Skeletal muscle satellite cell (primary cell): ENCODE data around the gene HS1BP3.

Experiments
- H3K27me3 ChIP-seq: 2 replicates; pipeline ENCODE4 v1.7.0; 2013; ENCODE audit warnings: low read length; ENCODE audit not compliant: control insufficient read depth, insufficient read depth
- H3K36me3 ChIP-seq: 2 replicates; pipeline ENCODE4 v1.7.0; 2013; ENCODE audit warnings: mild to moderate bottlenecking, control low read depth, low read length; ENCODE audit not compliant: insufficient read depth
- H3K4me1 ChIP-seq: 2 replicates; pipeline ENCODE4 v1.7.0; 2013; ENCODE audit warnings: low read length; ENCODE audit not compliant: control insufficient read depth, insufficient read depth
- H3K4me2 ChIP-seq: 2 replicates; pipeline ENCODE4 v1.7.0; 2013; ENCODE audit warnings: mild to moderate bottlenecking, low read length
- H3K4me3 ChIP-seq: 2 replicates; pipeline ENCODE4 v1.7.0; 2013; ENCODE audit warnings: low read length
- H3K9ac ChIP-seq: 2 replicates; pipeline ENCODE4 v1.7.0; 2013; ENCODE audit warnings: mild to moderate bottlenecking, low read depth, low read length, moderate library complexity
- H3K9me3 ChIP-seq: replicated peaks from 2 replicates; pipeline ENCODE4 v1.7.0; 2013; ENCODE audit warnings: mild to moderate bottlenecking, control low read depth, low read length

Gene HS1BP3

DNA sequence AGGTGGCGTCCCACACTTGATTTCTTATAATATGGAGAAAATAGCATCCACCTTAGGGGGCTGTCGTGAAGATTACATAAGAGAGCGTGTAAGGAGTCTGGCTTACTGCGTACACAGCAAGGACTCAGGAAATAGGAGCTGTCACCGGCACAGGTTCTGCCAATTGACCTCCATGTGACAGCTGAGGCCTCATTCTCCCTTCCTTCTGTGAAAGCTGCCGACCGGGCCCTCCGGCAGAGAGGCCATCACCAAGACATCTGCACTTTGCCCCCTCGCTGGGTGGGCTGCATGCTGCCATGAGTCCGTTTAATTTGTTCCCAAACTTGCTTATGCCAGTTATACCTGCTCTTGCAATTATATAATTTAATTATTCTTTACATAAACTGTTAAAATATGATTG lies 27.7 kb downstream of the HS1BP3 start:
- Histone ChIP-seq H3K27me3 (no peaks in the 10 kb centered on the region), H3K36me3 (peaks cover 22% of the 10 kb centered on the region), H3K9ac (no peak overlapping the region), H3K4me1 (peaks cover 15% of the 10 kb centered on the region), H3K9me3 (no peaks in the 10 kb centered on the region), H3K4me3 (no peak overlapping the region), H3K4me2 (no peak overlapping the region)

DNA sequence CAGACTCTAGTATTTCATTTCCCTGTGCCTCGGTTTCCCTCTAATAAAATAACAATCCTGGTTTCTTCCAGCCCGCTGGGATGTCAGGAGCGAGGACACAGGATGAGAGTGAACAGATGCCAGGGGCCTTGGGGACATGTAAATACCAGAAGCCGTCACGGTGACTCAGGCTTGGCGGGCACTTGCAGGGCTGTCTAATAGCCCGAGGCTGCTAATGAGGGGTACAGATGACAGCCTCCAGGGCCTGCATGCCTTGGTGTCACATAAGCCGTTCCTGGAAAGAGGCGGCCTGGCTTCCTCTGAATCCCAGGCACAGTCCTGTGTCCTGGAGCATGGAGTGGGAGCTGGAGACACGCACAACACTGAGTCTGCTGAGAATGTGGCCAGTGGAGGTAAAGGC lies 28.2 kb downstream of the HS1BP3 start:
- H3K9ac ChIP-seq = no peak overlapping the region
- H3K9me3 ChIP-seq = no peaks in the 10 kb centered on the region
- H3K27me3 ChIP-seq = no peaks in the 10 kb centered on the region
- H3K36me3 ChIP-seq = peaks cover 22% of the 10 kb centered on the region
- no peak overlapping the region for H3K4me3 ChIP-seq
- peaks cover 19% of the 10 kb centered on the region for H3K4me1 ChIP-seq
- H3K4me2 ChIP-seq = no peak overlapping the region

DNA sequence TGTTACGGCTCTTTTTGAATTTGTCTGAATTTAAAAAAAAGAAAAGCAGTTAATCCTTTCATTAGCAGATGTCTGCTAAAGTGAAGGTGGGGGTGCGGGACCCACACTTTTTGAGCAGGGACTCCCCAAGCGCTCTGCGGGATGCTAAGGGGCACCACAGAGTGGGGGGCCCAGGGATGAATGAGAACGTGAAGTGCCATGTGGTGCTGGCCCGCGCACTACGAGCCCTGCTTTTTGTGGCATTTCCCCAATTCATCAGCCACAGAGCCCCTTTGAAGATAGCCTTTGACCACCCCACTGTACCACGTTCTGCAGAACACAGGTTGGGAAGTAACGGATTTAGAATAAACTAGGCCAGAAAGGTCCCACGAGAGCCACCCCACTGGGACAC lies 28.6 kb downstream of the HS1BP3 start:
- no peak overlapping the region for H3K4me2 ChIP-seq
- H3K9ac ChIP-seq = no peak overlapping the region
- H3K36me3 ChIP-seq = peaks cover 22% of the 10 kb centered on the region
- no peak overlapping the region for H3K4me3 ChIP-seq
- H3K27me3 ChIP-seq = no peaks in the 10 kb centered on the region
- H3K9me3 ChIP-seq = no peaks in the 10 kb centered on the region
- H3K4me1 ChIP-seq = peaks cover 24% of the 10 kb centered on the region

DNA sequence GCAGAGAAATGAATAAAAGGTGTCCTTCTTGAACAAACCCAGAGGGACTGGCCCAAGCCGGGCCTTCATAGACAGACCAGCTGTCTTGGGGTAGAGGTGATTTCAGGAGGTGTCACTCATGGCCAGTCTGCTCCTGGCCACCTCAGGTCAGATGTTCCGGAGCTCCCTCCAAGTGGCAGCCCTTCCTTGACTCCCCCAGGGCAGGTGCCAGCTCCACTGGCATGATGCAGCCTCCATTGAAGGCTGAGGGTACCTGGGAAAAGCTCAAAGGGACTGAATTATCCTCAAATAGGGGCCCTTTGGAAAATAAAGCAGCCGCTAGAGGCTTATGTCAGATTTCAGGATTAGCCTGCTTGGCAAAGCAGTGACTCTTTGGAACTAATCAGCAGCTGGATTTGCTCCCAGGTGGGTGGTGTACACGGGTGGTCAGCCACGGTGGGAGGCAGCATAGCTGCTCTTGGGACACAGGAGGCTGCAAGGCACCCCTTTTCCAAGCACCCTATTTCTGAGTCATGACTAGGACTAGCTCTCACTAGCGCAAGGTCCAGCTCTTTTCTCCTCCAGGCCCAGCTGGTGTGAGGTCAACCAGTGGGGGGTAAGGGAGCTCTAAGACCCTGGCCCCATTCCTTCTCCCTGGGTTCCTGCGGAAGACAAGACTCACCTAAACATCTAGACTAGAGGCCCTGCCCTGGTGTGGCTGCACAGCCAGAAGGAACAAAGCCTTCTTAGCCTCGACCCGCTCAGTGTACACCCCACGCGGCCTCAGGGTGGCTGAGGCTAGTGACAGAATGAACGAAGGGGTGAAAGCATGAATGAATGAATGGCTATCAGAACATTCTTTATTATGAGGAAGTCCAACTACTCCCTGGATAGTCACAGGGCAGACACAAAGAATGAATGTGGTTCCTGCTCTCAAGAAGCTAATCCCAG lies 29.3 kb downstream of the HS1BP3 start:
- H3K4me3 ChIP-seq = no peak overlapping the region
- H3K4me2 ChIP-seq = no peak overlapping the region
- peaks cover 22% of the 10 kb centered on the region for H3K36me3 ChIP-seq
- no peaks in the 10 kb centered on the region for H3K9me3 ChIP-seq
- H3K4me1 ChIP-seq = peaks cover 28% of the 10 kb centered on the region
- no peaks in the 10 kb centered on the region for H3K27me3 ChIP-seq
- no peak overlapping the region for H3K9ac ChIP-seq

DNA sequence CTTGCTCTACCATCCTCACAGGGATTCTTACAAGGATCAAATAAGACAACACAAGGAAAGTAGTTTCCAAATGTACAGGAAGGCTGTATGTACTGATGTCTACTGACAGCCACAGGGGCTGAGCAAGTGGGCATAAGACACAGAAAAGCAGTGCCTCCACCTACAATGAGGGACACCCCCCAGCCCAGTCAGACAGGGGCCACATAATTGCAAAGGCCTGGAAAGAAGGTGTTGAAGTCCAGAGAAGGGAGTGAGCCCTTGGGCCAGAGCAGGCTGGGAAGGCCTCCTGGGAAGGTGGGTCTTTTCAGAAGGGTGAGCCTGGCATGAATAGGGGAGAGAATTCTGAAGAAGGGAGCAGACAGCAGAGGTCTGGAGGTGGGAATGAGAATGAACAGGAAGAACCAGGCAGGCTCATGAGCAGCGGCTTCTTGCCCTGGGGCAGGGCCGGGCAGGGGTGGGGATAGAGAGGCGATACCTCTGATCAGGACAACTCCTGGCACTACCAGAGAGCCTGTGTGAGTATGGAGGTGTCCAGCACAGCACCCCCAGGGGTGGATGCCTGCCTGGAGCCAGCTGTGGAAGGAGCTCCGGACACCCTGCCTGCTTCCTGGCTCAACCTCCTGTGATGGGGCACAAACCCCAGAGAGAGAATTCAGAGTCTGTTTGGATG lies 30.1 kb downstream of the HS1BP3 start:
- peaks cover 28% of the 10 kb centered on the region for H3K4me1 ChIP-seq
- no peaks in the 10 kb centered on the region for H3K27me3 ChIP-seq
- no peaks in the 10 kb centered on the region for H3K9me3 ChIP-seq
- H3K4me2 ChIP-seq = no peak overlapping the region
- H3K9ac ChIP-seq = no peak overlapping the region
- H3K36me3 ChIP-seq = peaks cover 22% of the 10 kb centered on the region
- no peak overlapping the region for H3K4me3 ChIP-seq

DNA sequence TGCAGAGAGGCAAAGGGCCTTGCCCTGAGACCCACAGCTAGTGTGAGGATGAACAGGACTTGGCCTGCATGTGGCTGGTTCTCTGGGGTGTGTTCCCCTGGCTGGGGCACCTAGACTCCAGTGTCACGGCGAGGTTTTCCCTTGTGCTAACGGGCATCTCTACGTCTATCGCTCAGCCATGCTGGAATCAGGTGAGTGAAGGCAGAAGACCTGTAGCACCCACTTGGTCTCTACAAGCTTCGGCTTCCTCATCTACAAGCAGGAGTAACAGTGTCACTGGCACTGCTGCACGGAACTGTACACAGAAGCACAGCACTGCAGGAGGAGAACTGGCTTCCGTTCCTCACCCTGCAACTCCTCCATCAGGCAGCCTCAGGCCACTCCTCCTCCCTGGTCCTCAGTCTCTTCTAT lies 30.6 kb downstream of the HS1BP3 start:
- no peaks in the 10 kb centered on the region for H3K27me3 ChIP-seq
- peaks cover 28% of the 10 kb centered on the region for H3K4me1 ChIP-seq
- H3K4me2 ChIP-seq = no peak overlapping the region
- H3K9me3 ChIP-seq = no peaks in the 10 kb centered on the region
- no peak overlapping the region for H3K9ac ChIP-seq
- no peak overlapping the region for H3K4me3 ChIP-seq
- H3K36me3 ChIP-seq = peaks cover 22% of the 10 kb centered on the region

DNA sequence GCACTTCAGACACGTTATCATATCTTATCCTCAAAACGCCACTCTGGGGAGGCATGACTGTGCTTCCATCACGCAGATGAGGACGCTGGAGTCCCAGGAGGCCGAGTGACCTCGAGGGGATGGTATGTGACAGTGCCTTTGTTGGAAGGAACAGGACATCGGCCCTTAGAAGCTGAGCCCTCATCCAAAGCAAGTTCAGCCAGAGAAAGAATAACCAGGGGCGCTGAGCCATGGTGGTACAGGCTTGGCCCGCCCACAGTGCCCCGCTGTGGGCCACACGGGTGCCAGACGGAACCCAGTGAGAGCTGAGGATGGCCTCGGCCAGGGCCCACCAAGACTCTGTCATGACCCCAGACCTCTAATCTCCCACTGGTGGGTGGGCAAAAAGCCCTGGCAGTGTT lies 31.3 kb downstream of the HS1BP3 start:
- H3K4me3 ChIP-seq = no peak overlapping the region
- no peak overlapping the region for H3K9ac ChIP-seq
- H3K27me3 ChIP-seq = no peaks in the 10 kb centered on the region
- H3K36me3 ChIP-seq = peaks cover 21% of the 10 kb centered on the region
- no peak overlapping the region for H3K4me2 ChIP-seq
- H3K4me1 ChIP-seq = peaks cover 32% of the 10 kb centered on the region
- H3K9me3 ChIP-seq = no peaks in the 10 kb centered on the region

DNA sequence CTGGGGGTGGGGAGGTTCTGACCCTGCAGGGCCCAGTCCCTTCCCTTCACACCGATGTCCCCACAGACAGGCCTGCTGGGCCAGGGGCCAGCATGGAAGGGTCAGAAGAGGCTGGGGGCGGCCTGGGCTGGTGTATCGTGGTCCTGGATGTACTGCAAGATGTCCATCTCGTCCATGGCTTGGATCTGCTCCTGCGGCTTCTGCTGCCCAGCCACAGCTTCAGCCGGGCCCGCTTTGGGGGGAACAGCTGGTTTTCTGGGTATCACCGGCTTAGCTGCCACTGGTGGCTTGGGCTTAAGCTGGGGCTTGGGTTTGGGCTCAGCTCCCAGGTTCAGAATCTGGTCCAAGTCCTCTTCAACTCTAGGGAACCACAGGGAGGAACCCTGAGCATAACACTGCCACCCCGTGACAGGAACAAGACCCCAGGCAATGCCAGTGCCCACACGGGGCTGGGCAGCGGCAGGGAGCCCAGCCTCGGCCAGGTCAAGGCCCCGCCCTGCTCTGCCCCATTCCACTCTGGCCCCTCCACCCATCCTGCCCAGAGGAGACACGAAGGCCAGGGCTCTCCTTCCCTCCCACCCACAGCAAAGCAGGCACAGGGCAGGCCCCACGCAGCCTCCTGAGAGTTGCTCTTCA lies 31.9 kb downstream of the HS1BP3 start:
- peak overlapping the region; percentile 84 for H3K9ac ChIP-seq
- no peak overlapping the region for H3K4me2 ChIP-seq
- H3K4me3 ChIP-seq = no peak overlapping the region
- H3K36me3 ChIP-seq = peaks cover 17% of the 10 kb centered on the region
- H3K27me3 ChIP-seq = no peaks in the 10 kb centered on the region
- H3K9me3 ChIP-seq = no peaks in the 10 kb centered on the region
- H3K4me1 ChIP-seq = peaks cover 36% of the 10 kb centered on the region

DNA sequence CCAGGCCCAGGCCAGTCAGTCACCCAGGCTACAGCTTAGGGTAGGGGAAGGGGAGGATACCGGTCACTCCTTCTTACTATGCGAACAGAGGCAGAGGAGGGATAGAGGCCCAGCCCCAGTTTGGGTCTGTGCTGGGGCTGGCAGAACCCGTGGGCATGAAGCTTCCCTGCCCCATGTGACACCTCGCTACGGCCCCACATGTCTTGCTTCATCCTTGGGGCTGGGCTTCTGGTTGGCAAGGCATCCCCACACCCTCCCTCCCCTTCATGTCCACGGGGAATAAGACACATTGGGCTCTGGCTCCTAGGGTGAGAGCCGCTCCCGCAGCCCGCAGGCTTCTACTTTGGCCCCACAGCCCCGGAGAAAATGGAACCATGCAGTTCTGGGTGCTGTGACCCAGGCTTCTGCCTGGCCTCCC lies 32.4 kb downstream of the HS1BP3 start:
- Histone ChIP-seq H3K4me3 (no peak overlapping the region), H3K27me3 (no peaks in the 10 kb centered on the region), H3K4me2 (peak overlapping the region; percentile 37), H3K36me3 (peaks cover 12% of the 10 kb centered on the region), H3K9ac (peak overlapping the region; percentile 84), H3K4me1 (peaks cover 36% of the 10 kb centered on the region), H3K9me3 (no peaks in the 10 kb centered on the region)

DNA sequence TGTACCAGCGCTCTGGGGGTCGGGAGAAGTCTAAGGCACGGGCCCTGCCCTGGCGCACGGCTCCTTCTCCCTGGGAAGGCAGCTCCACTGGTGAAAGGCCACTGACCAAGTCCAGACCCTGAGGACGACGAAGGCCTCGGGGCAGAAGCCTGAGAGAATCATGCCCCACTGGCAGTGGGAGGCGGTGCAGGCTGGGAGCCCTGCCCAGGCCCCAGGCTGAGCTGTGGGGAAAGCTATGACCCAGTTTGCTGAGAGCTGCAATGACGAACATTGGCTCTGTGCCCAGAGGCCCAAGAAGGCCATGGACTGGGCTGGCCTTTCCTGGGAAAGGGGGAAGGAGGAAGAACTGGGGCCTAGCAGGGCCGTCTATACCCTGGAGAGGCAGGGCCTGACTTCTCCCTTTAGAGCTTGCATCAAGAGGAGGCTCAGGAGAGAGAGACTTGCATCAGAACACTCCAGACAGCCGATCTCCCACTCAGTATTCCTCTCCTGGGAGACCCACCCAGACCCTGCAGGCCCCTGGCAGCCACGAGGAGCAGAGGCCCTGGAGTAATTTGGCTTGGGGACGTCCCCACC lies 32.9 kb downstream of the HS1BP3 start:
- peaks cover 35% of the 10 kb centered on the region for H3K4me1 ChIP-seq
- H3K4me3 ChIP-seq = no peak overlapping the region
- peaks cover 12% of the 10 kb centered on the region for H3K36me3 ChIP-seq
- peak overlapping the region; percentile 84 for H3K9ac ChIP-seq
- no peaks in the 10 kb centered on the region for H3K9me3 ChIP-seq
- no peaks in the 10 kb centered on the region for H3K27me3 ChIP-seq
- peak overlapping the region; percentile 37 for H3K4me2 ChIP-seq

DNA sequence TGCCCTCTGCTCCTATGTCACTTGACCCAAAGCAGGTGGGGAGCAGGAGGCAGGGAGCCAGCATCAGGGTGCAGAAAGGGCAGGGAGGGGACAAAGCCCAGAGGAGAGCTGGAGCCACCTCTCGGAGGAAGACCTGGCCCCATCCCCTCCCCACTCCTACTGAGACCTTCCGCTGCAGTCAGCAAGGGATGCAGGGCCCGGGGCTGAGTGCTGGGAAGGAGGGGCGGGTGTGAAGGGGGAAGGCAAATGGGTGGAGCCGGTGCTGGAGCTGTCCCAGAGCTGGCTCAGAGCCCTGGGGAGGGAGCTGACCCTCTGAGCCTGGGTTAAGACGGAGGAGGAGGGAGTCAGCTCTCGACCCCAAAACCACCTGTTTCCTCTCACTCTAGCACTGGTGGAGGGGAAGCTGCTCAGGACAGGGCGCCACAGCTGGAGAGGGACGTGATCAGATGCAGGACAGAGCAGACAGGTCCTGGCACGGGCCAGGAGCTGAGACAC lies 33.8 kb downstream of the HS1BP3 start:
- H3K9me3 ChIP-seq = no peaks in the 10 kb centered on the region
- H3K4me2 ChIP-seq = no peak overlapping the region
- H3K4me3 ChIP-seq = no peak overlapping the region
- H3K9ac ChIP-seq = peak overlapping the region; percentile 70
- H3K27me3 ChIP-seq = no peaks in the 10 kb centered on the region
- H3K4me1 ChIP-seq = peaks cover 32% of the 10 kb centered on the region
- peaks cover 12% of the 10 kb centered on the region for H3K36me3 ChIP-seq
